GM23248 (cell line): Measurements from ENCODE around the gene FLAD1. TPM values are rescaled to one million over a fixed set of nuclear protein-coding genes. Genes with fewer than 3 reads are reported as not detected.
A peak's percentile ranks its signal among the peaks of the same experiment; 100 is the strongest.

Source experiments
- DNase-seq: peaks from one replicate; pipeline ENCODE4 v3.0.0-alpha.2; 2015
- H2AFZ ChIP-seq: fragments of 200-600 bp; sonication (generic); 2 replicates; pipeline ENCODE4 v1.6.1; 2016; ENCODE audit warnings: antibody characterized with exemption
- H3F3A ChIP-seq: fragments of 200-600 bp; sonication (generic); 2 replicates; pipeline ENCODE4 v1.6.1; 2016; ENCODE audit warnings: mild to moderate bottlenecking, antibody characterized with exemption, mixed run types; ENCODE audit not compliant: insufficient read depth
- H3K27ac ChIP-seq: fragments of 200-600 bp; sonication (generic); 2 replicates; pipeline ENCODE4 v1.5.1; 2016; ENCODE audit warnings: mild to moderate bottlenecking
- H3K27me3 ChIP-seq: fragments of 200-600 bp; sonication (generic); replicated peaks from 2 replicates; pipeline ENCODE4 v1.6.1; 2016; ENCODE audit warnings: mild to moderate bottlenecking; ENCODE audit not compliant: insufficient read depth
- H3K36me3 ChIP-seq: fragments of 200-600 bp; sonication (generic); 2 replicates; pipeline ENCODE4 v1.6.1; 2016; ENCODE audit warnings: low read depth, mild to moderate bottlenecking
- H3K4me1 ChIP-seq: fragments of 200-600 bp; sonication (generic); 2 replicates; pipeline ENCODE4 v1.6.1; 2016; ENCODE audit warnings: mild to moderate bottlenecking; ENCODE audit not compliant: insufficient read depth
- H3K4me2 ChIP-seq: fragments of 200-600 bp; sonication (generic); one replicate; pipeline ENCODE4 v1.6.1; 2016; ENCODE audit warnings: mild to moderate bottlenecking; ENCODE audit not compliant: unreplicated experiment
- H3K4me3 ChIP-seq: fragments of 200-600 bp; sonication (generic); 2 replicates; pipeline ENCODE4 v1.5.1; 2016; ENCODE audit warnings: mild to moderate bottlenecking
- H3K79me2 ChIP-seq: fragments of 200-600 bp; sonication (generic); 2 replicates; pipeline ENCODE4 v1.6.1; 2016; ENCODE audit warnings: mild to moderate bottlenecking; ENCODE audit not compliant: insufficient read depth
- H3K9ac ChIP-seq: fragments of 200-600 bp; sonication (generic); 2 replicates; pipeline ENCODE4 v1.6.1; 2016; ENCODE audit warnings: mild to moderate bottlenecking
- H3K9me2 ChIP-seq: fragments of 200-600 bp; sonication (generic); 2 replicates; pipeline ENCODE4 v1.6.1; 2016; ENCODE audit warnings: mixed run types, mild to moderate bottlenecking, moderate library complexity; ENCODE audit not compliant: insufficient read depth
- H3K9me3 ChIP-seq: fragments of 200-600 bp; sonication (generic); one replicate; pipeline ENCODE4 v1.6.1; 2017; ENCODE audit warnings: low read depth
- H4K20me1 ChIP-seq: fragments of 200-600 bp; sonication (generic); 2 replicates; pipeline ENCODE4 v1.6.0; 2016; ENCODE audit not compliant: insufficient read depth
- EZH2 ChIP-seq: fragments of 200-600 bp; sonication (generic); IDR thresholded peaks from 2 replicates; pipeline ENCODE4 v1.6.1; 2018; ENCODE audit warnings: antibody characterized with exemption, mild to moderate bottlenecking; ENCODE audit not compliant: insufficient read depth, poor library complexity, severe bottlenecking
- EZH2phosphoT487 ChIP-seq: fragments of 200-600 bp; sonication (generic); IDR thresholded peaks from 2 replicates; pipeline ENCODE4 v1.6.1; 2018; ENCODE audit warnings: antibody characterized with exemption, moderate library complexity, mild to moderate bottlenecking, low read depth; ENCODE audit not compliant: insufficient read depth
- WGBS, 2 experiments: methylation state at CpG; one replicate each; pipeline ENCODE4 v1.1.6; 2015 to 2017; ENCODE audit warnings: low lambda C conversion rate in 2 of 2, low coverage in 1 of 2; ENCODE audit errors: missing lambda C conversion rate in 2 of 2; 5-methylcytosine and 5-hydroxymethylcytosine counted together
- in situ Hi-C: fragments of 300-500 bp; cut with MboI; formaldehyde crosslinking; loops from 2 replicates; pipeline ENCODE4 v1.15.0; 2020
- polyA plus RNA-seq: library from polyadenylated mRNA; unstranded; fragments of >200 nt; fragmentation: Nextera tagmentation; extraction: Ambion mirVana; gene quantifications from 2 replicates; pipeline ENCODE4 v1.2.1, GENCODE V29; 2016
- total RNA-seq: library from RNA; depleted of rRNA; stranded (reverse); fragments of >200 nt; shearing (Covaris generic); gene quantifications from 2 replicates; pipeline ENCODE4 v1.2.3, GENCODE V29; 2014

Gene FLAD1
- total and polyA plus RNA-seq, 2 experiments from 2014 or later, result 21.3 to 30.2 TPM

- Histone ChIP-seq H3K79me2 (no peaks in the 10 kb centered on the region), H2AFZ (no peak overlapping the region), H4K20me1 (no peaks in the 10 kb centered on the region), H3K9me3 (no peaks in the 10 kb centered on the region), H3K9ac (no peak overlapping the region), H3K4me3 (no peak overlapping the region), H3F3A (no peaks in the 10 kb centered on the region), H3K27ac (no peak overlapping the region), H3K4me2 (no peak overlapping the region), H3K36me3 (no peaks in the 10 kb centered on the region), H3K27me3 (no peaks in the 10 kb centered on the region), H3K9me2 (no peaks in the 10 kb centered on the region), H3K4me1 (peaks cover 5% of the 10 kb centered on the region; the same call in 1 of the 2 replicates)
- DNase-seq, result no peak
- in situ Hi-C loops, result no loop called here
- TF ChIP-seq EZH2phosphoT487 (no peak), EZH2 (no peak)
- 75 to 80% methylated on average over 5 of the region's 5 CpGs for WGBS, 2 experiments
These were observed 40.5 kb downstream of the FLAD1 start for GRCh38 chr1:155023627-155024026.

GRCh38 chr1:155024315-155024714 lies 41.2 kb downstream of the FLAD1 start:
- Histone ChIP-seq H3K79me2 (no peaks in the 10 kb centered on the region), H3K4me3 (no peak overlapping the region), H3K9me2 (no peaks in the 10 kb centered on the region), H3K27me3 (no peaks in the 10 kb centered on the region), H3K4me1 (peaks cover 5% of the 10 kb centered on the region; the same call in 1 of the 2 replicates), H4K20me1 (no peaks in the 10 kb centered on the region), H3K36me3 (no peaks in the 10 kb centered on the region), H3K9ac (no peak overlapping the region), H2AFZ (no peak overlapping the region), H3K4me2 (no peak overlapping the region), H3K9me3 (no peaks in the 10 kb centered on the region), H3F3A (no peaks in the 10 kb centered on the region), H3K27ac (no peak overlapping the region)
- DNase-seq, result no peak
- 90 to 98% methylated on average over 9 of the region's 9 CpGs for WGBS, 2 experiments
- in situ Hi-C loops, result no loop called here
- TF ChIP-seq EZH2 (no peak), EZH2phosphoT487 (no peak)

- Histone ChIP-seq H3K4me1 (peaks cover 5% of the 10 kb centered on the region; the same call in 1 of the 2 replicates), H3K79me2 (no peaks in the 10 kb centered on the region), H3K4me2 (no peak overlapping the region), H3K9ac (no peak overlapping the region), H3K9me2 (no peaks in the 10 kb centered on the region), H3F3A (no peaks in the 10 kb centered on the region), H2AFZ (no peak overlapping the region), H3K27ac (no peak overlapping the region), H3K9me3 (no peaks in the 10 kb centered on the region), H3K36me3 (no peaks in the 10 kb centered on the region), H3K27me3 (no peaks in the 10 kb centered on the region), H4K20me1 (no peaks in the 10 kb centered on the region), H3K4me3 (no peak overlapping the region)
- in situ Hi-C loops, result no loop called here
- no peak for TF ChIP-seq EZH2phosphoT487
- TF ChIP-seq EZH2, result no peak
- DNase-seq, result no peak
- 70 to 72% methylated on average over 8 of the region's 9 CpGs for WGBS, 2 experiments
These were observed 43.0 kb downstream of the FLAD1 start for GRCh38 chr1:155026154-155026553.

GRCh38 chr1:155026588-155026987 lies 43.4 kb downstream of the FLAD1 start:
- 70 to 73% methylated on average over 6 of the region's 6 CpGs for WGBS, 2 experiments

More at GRCh38 chr1:155026588-155026987, 43.4 kb downstream of the FLAD1 start:
- in situ Hi-C loops, result no loop called here
- no peaks in the 10 kb centered on the region for H3F3A ChIP-seq
- H3K27ac ChIP-seq, result no peak overlapping the region
- H3K4me3 ChIP-seq, result no peak overlapping the region
- H3K27me3 ChIP-seq, result no peaks in the 10 kb centered on the region
- no peak overlapping the region for H3K4me2 ChIP-seq
- no peaks in the 10 kb centered on the region for H4K20me1 ChIP-seq
- no peak for TF ChIP-seq EZH2
- TF ChIP-seq EZH2phosphoT487, result no peak
- H2AFZ ChIP-seq, result no peak overlapping the region
- peaks cover 5% of the 10 kb centered on the region; the same call in 1 of the 2 replicates for H3K4me1 ChIP-seq
- no peak overlapping the region for H3K9ac ChIP-seq
- H3K9me3 ChIP-seq, result no peaks in the 10 kb centered on the region
- H3K36me3 ChIP-seq, result no peaks in the 10 kb centered on the region
- H3K79me2 ChIP-seq, result no peaks in the 10 kb centered on the region
- DNase-seq, result peak; percentile 62
- no peaks in the 10 kb centered on the region for H3K9me2 ChIP-seq
